Measurements from ENCODE around the gene SLC17A5.
"Not testable (repeated sequence)": the region's sequence is repeated elsewhere in the genome, so short reads cannot be mapped to it uniquely, and the experiment has no call there.

Gene SLC17A5

GRCh38 chr6:73665686-73666319 lies 12.0 kb upstream of the SLC17A5 start:
- DNase-seq = no peak

GRCh38 chr6:73664701-73665100 lies 10.9 kb upstream of the SLC17A5 start:
- DNase-seq = no peak

GRCh38 chr6:73657201-73657600 lies 3.4 kb upstream of the SLC17A5 start:
- DNase-seq = no peak

- no peak for DNase-seq
Observed at GRCh38 chr6:73656531-73657145, 2.8 kb upstream of the SLC17A5 start.

GRCh38 chr6:73655341-73655917 lies 1.6 kb upstream of the SLC17A5 start:
- no peak for DNase-seq

- peak; percentile 42 for DNase-seq
Observed at GRCh38 chr6:73652637-73653570, 888 bp downstream of the SLC17A5 start.

- DNase-seq = no peak
Observed at GRCh38 chr6:73649783-73650182, 4.0 kb downstream of the SLC17A5 start.

GRCh38 chr6:73648166-73648565 lies 5.6 kb downstream of the SLC17A5 start:
- no peak for DNase-seq

- DNase-seq = no peak
Observed at GRCh38 chr6:73644941-73645591, 8.7 kb downstream of the SLC17A5 start.

GRCh38 chr6:73644030-73644429 lies 9.8 kb downstream of the SLC17A5 start:
- no peak for DNase-seq

GRCh38 chr6:73642530-73642929 lies 11.3 kb downstream of the SLC17A5 start:
- DNase-seq = no peak

- DNase-seq = no peak
Observed at GRCh38 chr6:73640179-73640750, 13.5 kb downstream of the SLC17A5 start.

GRCh38 chr6:73639040-73639439 lies 14.8 kb downstream of the SLC17A5 start:
- DNase-seq = no peak

- no peak for DNase-seq
Observed at GRCh38 chr6:73637404-73637803, 16.4 kb downstream of the SLC17A5 start.

GRCh38 chr6:73636048-73636447 lies 17.7 kb downstream of the SLC17A5 start:
- DNase-seq = no peak

- DNase-seq = no peak
Observed at GRCh38 chr6:73632346-73632745, 21.4 kb downstream of the SLC17A5 start.

GRCh38 chr6:73631849-73632248 lies 21.9 kb downstream of the SLC17A5 start:
- DNase-seq = peak; percentile 43

- DNase-seq = no peak
Observed at GRCh38 chr6:73630401-73630800, 23.4 kb downstream of the SLC17A5 start.

- no peak for DNase-seq
Observed at GRCh38 chr6:73624896-73625295, 28.9 kb downstream of the SLC17A5 start.

GRCh38 chr6:73623480-73623879 lies 30.3 kb downstream of the SLC17A5 start:
- not testable (repeated sequence) for DNase-seq

- not testable (repeated sequence) for DNase-seq
Observed at GRCh38 chr6:73618082-73618481, 35.7 kb downstream of the SLC17A5 start.

GRCh38 chr6:73614802-73615201 lies 39.0 kb downstream of the SLC17A5 start:
- DNase-seq = no peak

All from fibroblast of upper back skin (primary cell).